Stimulated activated CD8-positive, alpha-beta memory T cell treated with anti-CD3 and anti-CD28 coated beads, Interleukin-7, amount 100 ng/mL, for 24 hours (primary cell): ENCODE data around the gene MYH7B.

Experiments used
- DNase-seq: peaks from one replicate; pipeline ENCODE4 v3.0.0-alpha.2; 2020; ENCODE audit warnings: low read depth

MYH7B gene

GRCh38 chr20:34955231-34956040, at the start of gene MYH7B, which contains the start of gene GSS:
Gene MYH7B, plus strand, starts transcription at chr20:34955868. Its CDS starts 22,138 bp downstream, at chr20:34978006.
Gene GSS, minus strand, starts transcription at chr20:34955806. Its CDS starts 3,954 bp downstream, at chr20:34951852.
- peak; percentile 97 for DNase-seq

DNA sequence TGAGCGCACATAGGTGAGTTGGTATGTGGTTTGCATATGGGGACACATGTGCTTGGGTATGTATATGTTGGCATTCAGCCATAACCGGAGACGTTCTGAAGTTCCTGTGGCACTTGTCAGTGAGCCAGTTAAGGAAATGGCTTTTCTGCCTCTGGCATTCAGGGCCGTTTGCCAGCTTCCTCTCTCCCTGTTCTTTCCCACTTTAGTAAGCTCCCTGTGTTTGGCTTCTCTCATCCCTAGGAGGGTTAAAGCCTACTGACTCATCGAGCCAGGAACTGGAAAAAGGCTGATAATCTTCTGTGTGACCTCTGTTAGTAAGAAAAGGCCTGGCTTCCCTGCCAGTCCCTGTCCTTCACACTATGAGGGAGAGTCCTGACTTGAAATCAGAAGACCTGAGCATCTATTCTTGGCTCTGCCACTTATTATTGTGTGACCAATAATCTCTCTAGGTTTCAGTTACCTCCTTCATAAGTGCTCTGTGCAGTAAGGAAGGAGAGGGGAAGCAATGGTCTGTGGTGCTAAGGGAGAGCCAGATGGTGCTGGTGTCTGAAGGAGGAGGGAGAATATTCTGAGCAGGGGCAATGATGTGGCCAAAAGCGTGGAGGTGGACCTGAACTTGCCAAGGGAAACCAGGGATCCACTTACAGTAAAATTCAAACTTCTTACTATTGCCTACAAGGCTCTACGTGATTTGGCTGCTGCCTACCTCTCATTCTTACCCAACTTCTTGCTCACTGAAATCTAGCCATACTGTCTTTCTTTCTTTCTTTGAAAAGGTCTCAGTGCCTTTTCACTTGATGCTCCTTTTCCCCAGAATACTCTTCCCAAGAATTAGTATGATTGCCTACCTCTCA, 47.8 kb upstream of the MYH7B start:
- no peak for DNase-seq

GRCh38 chr20:34915131-34915530, 40.5 kb upstream of the MYH7B start:
- no peak for DNase-seq

GRCh38 chr20:34915749-34916455, 39.8 kb upstream of the MYH7B start:
- DNase-seq: no peak

DNA sequence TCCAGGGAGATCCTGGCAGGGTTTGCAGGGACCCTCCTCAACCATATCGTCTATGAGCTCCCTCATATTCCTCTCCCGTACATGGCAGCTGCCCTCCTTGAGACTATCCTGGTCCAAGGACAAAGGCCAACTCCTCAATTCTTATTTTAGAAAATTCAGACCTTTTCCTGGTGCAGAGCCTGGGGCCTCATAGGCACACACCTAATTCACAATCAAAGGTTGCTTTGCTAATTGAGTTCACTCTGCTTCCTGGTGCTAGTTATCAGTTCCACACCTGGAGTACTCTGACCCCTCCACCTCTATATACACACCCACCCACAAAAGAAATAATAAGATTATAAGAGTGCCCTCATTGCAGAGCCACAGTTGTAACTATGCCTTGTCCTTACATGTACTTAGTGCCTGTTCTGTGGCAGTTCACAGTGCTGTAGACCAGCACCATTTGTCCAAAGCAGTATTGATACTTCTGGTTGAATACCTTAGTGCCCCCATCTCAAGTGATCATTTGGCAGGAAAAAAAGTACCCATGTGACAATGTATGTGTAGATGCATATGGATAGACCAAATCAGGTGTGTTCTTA, 38.8 kb upstream of the MYH7B start:
- DNase-seq: no peak

GRCh38 chr20:34920055-34920454, 35.6 kb upstream of the MYH7B start:
- DNase-seq: no peak

GRCh38 chr20:34921436-34921835, 34.2 kb upstream of the MYH7B start:
- DNase-seq: no peak

GRCh38 chr20:34922654-34923381, 32.9 kb upstream of the MYH7B start:
- no peak for DNase-seq

DNA sequence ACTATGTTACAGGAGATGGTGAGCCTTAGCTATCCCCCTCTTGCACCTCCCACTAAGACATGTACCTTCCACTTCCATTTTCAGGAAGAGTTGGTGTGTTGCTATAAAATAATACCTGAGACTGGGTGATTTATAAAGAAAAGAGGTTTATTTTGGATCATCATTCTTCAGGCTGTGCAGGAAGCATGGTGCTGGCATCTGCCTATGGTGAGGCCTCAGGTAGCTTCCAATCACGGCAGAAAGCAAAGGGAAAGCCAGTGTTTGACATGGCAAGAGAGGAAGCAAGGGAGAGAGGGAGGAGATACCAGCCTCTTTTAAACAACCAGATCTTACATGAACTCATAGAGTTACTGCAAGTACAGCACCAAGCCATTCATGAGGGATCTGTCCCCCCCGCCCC, 32.3 kb upstream of the MYH7B start:
- no peak for DNase-seq

DNA sequence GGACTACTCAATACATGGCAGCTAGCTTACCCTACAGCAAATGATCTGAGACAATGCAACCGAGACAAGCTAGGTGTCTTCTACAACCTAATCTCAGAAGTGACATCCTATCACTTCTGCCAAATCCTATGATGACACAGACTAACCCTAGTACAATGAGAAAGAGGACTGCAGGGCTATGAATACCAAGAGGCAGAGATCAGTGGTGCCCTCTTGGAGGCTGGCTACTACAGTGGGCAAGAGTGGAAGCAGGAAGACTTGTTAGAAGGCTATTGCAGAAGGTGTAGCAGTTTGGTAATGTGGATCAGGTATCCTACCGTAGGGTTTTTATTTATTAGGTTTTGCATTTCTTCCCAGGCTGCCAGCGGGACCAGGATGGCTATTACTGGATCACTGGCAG, 30.3 kb upstream of the MYH7B start:
- no peak for DNase-seq

DNA sequence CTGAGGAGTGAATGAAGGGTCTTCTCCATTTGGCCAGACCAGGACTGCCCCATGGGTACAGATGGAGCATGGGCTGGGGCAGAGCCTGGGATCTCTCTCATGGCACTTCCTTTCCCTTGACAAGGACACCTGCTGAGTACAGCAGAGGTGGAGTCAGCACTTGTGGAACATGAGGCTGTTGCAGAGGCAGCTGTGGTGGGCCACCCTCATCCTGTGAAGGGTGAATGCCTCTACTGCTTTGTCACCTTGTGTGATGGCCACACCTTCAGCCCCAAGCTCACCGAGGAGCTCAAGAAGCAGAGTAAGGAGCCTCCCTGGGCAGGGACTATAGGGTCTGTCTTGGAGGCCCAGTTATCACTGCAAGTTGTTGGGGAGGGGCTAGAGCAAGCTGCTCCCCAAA, 29.7 kb upstream of the MYH7B start:
- DNase-seq: no peak

GRCh38 chr20:34926581-34926980, 29.1 kb upstream of the MYH7B start:
- no peak for DNase-seq

DNA sequence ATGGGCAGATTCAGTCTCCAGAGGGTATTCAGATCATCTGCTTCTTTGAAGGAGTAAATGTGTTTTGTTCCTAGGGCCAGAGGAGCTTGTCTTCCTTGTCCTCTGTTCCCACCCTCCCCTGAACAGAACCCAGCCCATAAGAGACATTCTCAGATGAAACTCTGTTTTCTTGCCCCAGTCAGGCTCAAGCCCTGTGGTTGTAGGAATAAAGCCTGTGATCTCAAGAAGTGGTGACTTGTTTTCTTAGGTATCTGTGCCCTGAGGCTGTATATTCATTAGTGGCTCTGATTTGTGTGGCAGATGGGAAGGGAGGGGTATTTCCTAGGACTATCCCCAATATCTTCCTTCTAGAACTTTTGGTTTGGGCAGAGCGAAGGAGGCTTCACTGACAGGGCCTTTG, 27.9 kb upstream of the MYH7B start:
- no peak for DNase-seq

DNA sequence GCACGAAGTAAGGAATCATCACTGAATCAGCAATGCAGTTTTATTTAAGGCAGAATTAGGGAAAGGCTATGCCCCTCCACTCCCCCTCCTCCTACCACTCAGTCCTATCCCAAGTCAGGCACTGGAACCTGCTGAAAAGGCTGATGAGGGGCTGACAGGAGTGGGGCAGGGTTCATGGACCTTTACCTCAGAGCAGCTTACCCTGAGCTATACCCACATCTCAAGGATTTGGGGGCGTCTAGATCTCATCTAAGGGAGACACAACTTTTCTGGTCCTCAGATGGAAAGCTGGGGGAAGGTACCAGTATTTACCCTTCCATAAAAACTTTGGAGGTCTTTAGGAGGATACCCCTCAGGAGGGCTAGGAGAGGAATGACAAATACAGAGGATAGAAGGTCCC, 27.3 kb upstream of the MYH7B start:
- no peak for DNase-seq

- DNase-seq: no peak
Measured at GRCh38 chr20:34931771-34932170, 23.9 kb upstream of the MYH7B start.

DNA sequence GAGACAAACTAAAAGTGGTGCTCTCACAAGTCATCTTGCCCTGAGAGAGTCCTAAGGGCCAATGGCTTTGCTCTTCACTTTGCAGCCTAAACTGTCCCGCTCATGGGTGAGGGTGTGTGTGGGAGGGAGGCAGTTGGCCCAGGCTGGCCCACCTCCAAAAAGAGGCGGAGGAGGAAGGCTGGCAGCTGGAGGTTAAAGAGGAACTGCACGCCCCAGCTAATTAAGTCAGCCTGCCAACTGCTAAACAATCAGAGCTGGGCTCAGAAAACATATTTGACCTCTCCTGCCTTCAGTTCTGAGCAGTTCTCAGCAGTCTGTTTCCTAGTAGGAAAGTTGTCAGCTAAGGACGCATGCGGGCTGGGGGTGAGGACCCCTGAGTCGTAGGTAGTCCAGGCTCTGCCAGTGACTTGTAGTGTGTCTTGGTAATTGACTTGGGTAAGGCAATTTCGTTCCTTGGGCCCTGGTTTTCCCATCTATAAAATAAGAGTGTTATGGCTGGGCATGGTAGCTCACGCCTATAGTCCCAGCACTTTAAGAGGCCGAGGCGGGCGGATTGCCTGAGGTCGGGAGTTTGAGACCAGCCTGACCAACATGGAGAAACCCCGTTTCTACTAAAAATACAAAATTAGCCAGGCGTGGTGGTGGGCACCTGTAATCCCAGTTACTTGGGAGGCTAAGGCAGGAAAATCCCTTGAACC, 17.1 kb upstream of the MYH7B start:
- DNase-seq: no peak

DNA sequence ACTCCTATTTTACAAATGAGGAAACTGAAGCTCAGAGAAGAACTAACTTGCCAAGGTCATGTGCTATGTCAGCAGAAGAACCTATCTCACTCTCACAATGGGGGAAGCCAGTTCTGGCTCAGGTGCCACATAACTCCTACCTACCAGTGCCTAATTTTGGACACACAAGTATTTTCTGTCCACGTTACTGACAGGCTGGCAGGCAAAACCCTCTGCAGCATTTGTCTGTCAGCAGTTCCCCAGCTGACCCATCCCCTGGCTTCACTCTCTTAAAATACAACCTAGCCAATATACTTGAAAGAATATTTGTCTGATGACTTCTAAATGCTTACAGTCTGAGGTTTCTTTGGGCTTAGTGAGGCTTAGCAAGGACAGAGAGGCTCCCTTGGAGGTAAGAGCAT, 15.6 kb upstream of the MYH7B start:
- DNase-seq: no peak

GRCh38 chr20:34941226-34941625, 14.4 kb upstream of the MYH7B start:
- no peak for DNase-seq

DNA sequence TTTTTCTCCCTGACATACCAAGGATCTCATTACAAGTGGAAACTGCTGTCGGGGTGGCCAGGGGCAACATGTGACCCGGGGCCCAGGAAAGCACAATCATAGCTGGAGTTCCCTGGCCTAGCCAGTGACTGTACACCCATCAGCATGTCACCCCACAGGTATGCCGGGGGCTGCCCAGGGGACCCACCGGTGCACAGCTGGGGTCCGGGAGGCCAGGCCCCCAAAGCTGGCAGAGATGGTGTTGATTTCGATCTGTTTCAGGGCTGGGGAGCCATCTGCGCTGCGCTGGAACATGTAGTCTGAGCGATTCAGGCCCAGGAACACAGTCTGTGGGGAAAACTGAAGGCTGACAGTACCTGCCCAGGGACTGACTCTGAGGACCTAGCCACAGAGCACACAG, 13.4 kb upstream of the MYH7B start:
- DNase-seq: no peak

DNA sequence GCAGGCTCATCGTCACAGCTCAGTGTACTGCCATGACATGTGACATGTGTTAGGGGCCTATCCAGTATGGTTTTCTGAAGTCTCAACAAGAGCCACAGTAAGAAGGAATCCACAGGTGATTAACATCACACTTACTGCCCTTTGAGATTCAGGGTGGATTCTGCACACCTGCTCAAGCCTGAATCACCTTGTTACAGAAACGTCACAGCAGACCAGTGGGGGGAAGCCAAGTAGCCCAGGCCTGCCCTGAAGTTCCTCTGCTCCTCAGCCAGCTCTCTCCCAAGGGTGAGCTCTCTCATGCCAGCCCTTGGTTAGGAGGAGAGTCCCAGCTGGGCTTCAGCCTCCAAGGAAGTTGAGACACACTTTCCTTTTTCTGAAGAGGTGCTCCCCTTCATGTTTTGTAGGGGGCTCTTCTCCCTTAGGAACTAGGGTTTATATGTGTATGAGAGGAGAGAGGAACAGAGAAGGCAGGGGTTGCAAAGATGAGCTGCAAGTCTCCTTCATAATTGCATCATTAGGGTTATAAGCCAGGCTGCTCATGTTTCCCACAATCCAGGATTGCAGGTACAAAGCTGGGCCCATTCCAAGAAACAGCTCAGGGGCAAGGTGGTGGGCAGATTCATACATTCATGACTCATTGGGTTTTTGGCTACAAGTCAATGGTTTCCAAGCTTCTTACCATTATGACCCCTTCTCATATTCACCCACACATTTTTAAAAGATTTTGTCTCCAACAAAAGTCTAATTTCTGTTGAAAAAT, 11.7 kb upstream of the MYH7B start:
- DNase-seq: no peak
